Rectal smooth muscle tissue (tissue), 1 donor: ENCODE data around the gene VAMP3.

Experiments used
- H3K27ac ChIP-seq: one replicate; pipeline ENCODE4 v1.7.0; 2013; ENCODE audit warnings: low read depth, low read length, inconsistent platforms
- H3K27me3 ChIP-seq: one replicate; pipeline ENCODE4 v1.7.0; 2013; ENCODE audit warnings: low read length; ENCODE audit not compliant: control insufficient read depth, insufficient read depth
- H3K36me3 ChIP-seq: one replicate; pipeline ENCODE4 v1.7.0; 2013; ENCODE audit warnings: low read length; ENCODE audit not compliant: control insufficient read depth, insufficient read depth
- H3K4me1 ChIP-seq: one replicate; pipeline ENCODE4 v1.7.0; 2013; ENCODE audit warnings: low read length; ENCODE audit not compliant: control insufficient read depth, insufficient read depth
- H3K4me3 ChIP-seq: one replicate; pipeline ENCODE4 v1.7.0; 2013; ENCODE audit warnings: low read length
- H3K9ac ChIP-seq: one replicate; pipeline ENCODE4 v1.7.0; 2013; ENCODE audit warnings: low read length

The VAMP3 gene

GRCh38 chr1:7770997-7771822, at the start of gene VAMP3:
Gene VAMP3, plus strand, starts transcription at chr1:7771296. Its CDS starts 88 bp downstream, at chr1:7771384.
- no peaks in the 10 kb centered on the region for H3K27me3 ChIP-seq
- peak within 1 kb of the TSS; percentile 87 for H3K27ac ChIP-seq
- H3K9ac ChIP-seq = peak within 1 kb of the TSS; percentile 87
- H3K4me1 ChIP-seq = peaks cover 7% of the 10 kb centered on the region
- peak within 1 kb of the TSS; percentile 97 for H3K4me3 ChIP-seq
- H3K36me3 ChIP-seq = peaks cover 7% of the 10 kb centered on the region

GRCh38 chr1:7721940-7722669, 49.0 kb upstream of the VAMP3 start:
- Histone ChIP-seq H3K9ac (no peak overlapping the region), H3K36me3 (no peaks in the 10 kb centered on the region), H3K4me1 (no peaks in the 10 kb centered on the region), H3K27ac (no peak overlapping the region), H3K27me3 (no peaks in the 10 kb centered on the region), H3K4me3 (no peak overlapping the region)

GRCh38 chr1:7722670-7723012, 48.5 kb upstream of the VAMP3 start:
- Histone ChIP-seq H3K27me3 (no peaks in the 10 kb centered on the region), H3K4me3 (no peak overlapping the region), H3K9ac (no peak overlapping the region), H3K36me3 (no peaks in the 10 kb centered on the region), H3K27ac (no peak overlapping the region), H3K4me1 (no peaks in the 10 kb centered on the region)

GRCh38 chr1:7726623-7727022, 44.5 kb upstream of the VAMP3 start:
- Histone ChIP-seq H3K4me1 (no peaks in the 10 kb centered on the region), H3K27ac (no peak overlapping the region), H3K27me3 (no peaks in the 10 kb centered on the region), H3K4me3 (no peak overlapping the region), H3K36me3 (no peaks in the 10 kb centered on the region), H3K9ac (no peak overlapping the region)

- H3K4me3 ChIP-seq = no peak overlapping the region
- no peaks in the 10 kb centered on the region for H3K36me3 ChIP-seq
- no peak overlapping the region for H3K9ac ChIP-seq
- no peaks in the 10 kb centered on the region for H3K27me3 ChIP-seq
- H3K4me1 ChIP-seq = no peaks in the 10 kb centered on the region
- no peak overlapping the region for H3K27ac ChIP-seq
Observed at GRCh38 chr1:7727809-7728471, 43.2 kb upstream of the VAMP3 start.

- Histone ChIP-seq H3K9ac (no peak overlapping the region), H3K4me1 (no peaks in the 10 kb centered on the region), H3K36me3 (no peaks in the 10 kb centered on the region), H3K27me3 (no peaks in the 10 kb centered on the region), H3K4me3 (no peak overlapping the region), H3K27ac (no peak overlapping the region)
Observed at GRCh38 chr1:7729761-7730160, 41.3 kb upstream of the VAMP3 start.

GRCh38 chr1:7732331-7732730, 38.8 kb upstream of the VAMP3 start:
- Histone ChIP-seq H3K9ac (no peak overlapping the region), H3K27ac (no peak overlapping the region), H3K4me1 (no peaks in the 10 kb centered on the region), H3K27me3 (no peaks in the 10 kb centered on the region), H3K4me3 (no peak overlapping the region), H3K36me3 (no peaks in the 10 kb centered on the region)

GRCh38 chr1:7733276-7733675, 37.8 kb upstream of the VAMP3 start:
- no peaks in the 10 kb centered on the region for H3K27me3 ChIP-seq

GRCh38 chr1:7738044-7738443, 33.1 kb upstream of the VAMP3 start:
- Histone ChIP-seq H3K27ac (no peak overlapping the region), H3K9ac (no peak overlapping the region), H3K4me1 (no peaks in the 10 kb centered on the region), H3K36me3 (no peaks in the 10 kb centered on the region), H3K4me3 (no peak overlapping the region), H3K27me3 (no peaks in the 10 kb centered on the region)

More at GRCh38 chr1:7733276-7733675, 37.8 kb upstream of the VAMP3 start:
- Histone ChIP-seq H3K4me3 (no peak overlapping the region), H3K9ac (no peak overlapping the region), H3K36me3 (no peaks in the 10 kb centered on the region), H3K4me1 (no peaks in the 10 kb centered on the region), H3K27ac (no peak overlapping the region)

GRCh38 chr1:7743346-7743745, 27.8 kb upstream of the VAMP3 start:
- no peaks in the 10 kb centered on the region for H3K4me1 ChIP-seq
- peaks cover 2% of the 10 kb centered on the region for H3K36me3 ChIP-seq
- H3K4me3 ChIP-seq = no peak overlapping the region
- H3K27ac ChIP-seq = no peak overlapping the region
- no peak overlapping the region for H3K9ac ChIP-seq
- H3K27me3 ChIP-seq = no peaks in the 10 kb centered on the region

GRCh38 chr1:7744882-7745281, 26.2 kb upstream of the VAMP3 start:
- H3K4me1 ChIP-seq = no peaks in the 10 kb centered on the region
- H3K9ac ChIP-seq = no peak overlapping the region

GRCh38 chr1:7745783-7746182, 25.3 kb upstream of the VAMP3 start:
- no peaks in the 10 kb centered on the region for H3K4me1 ChIP-seq
- no peak overlapping the region for H3K4me3 ChIP-seq
- H3K27me3 ChIP-seq = no peaks in the 10 kb centered on the region
- no peak overlapping the region for H3K27ac ChIP-seq
- H3K9ac ChIP-seq = no peak overlapping the region
- peaks cover 2% of the 10 kb centered on the region for H3K36me3 ChIP-seq

More at GRCh38 chr1:7744882-7745281, 26.2 kb upstream of the VAMP3 start:
- Histone ChIP-seq H3K27ac (no peak overlapping the region), H3K36me3 (peaks cover 2% of the 10 kb centered on the region), H3K4me3 (no peak overlapping the region), H3K27me3 (no peaks in the 10 kb centered on the region)
